ENCODE measurements around the gene LIFR. TPM values are rescaled to one million over a fixed set of nuclear protein-coding genes. Genes with fewer than 3 reads are reported as not detected.
"Not testable (repeated sequence)": the region's sequence is repeated elsewhere in the genome, so short reads cannot be mapped to it uniquely, and the experiment has no call there.

LIFR gene
- total and polyA plus RNA-seq, 10 donors: 6.8 to 191 (median 93.3) TPM

GRCh38 chr5:38519476-38519875 is 37.0 kb downstream of the LIFR start:
- H3K9me3 ChIP-seq: peaks cover 0 to 5% (median 0%) of the 10 kb centered on the region in 8 donors
- intact Hi-C loops (cut with DNase I; ENCODE audit: low total_unique reads): no loop called here

GRCh38 chr5:38518341-38518740 is 38.1 kb downstream of the LIFR start:
- peaks cover 0 to 22% (median 11%) of the 10 kb centered on the region in 6 donors for H3K36me3 ChIP-seq

More at GRCh38 chr5:38519476-38519875, 37.0 kb downstream of the LIFR start:
- Histone ChIP-seq H3K4me1 (no peaks in the 10 kb centered on the region), H3K36me3 (peaks cover 0 to 32% (median 11%) of the 10 kb centered on the region in 6 donors), H3K27ac (no peak overlapping the region), H3K4me3 (no peak overlapping the region), H3K27me3 (replicated peaks in 1 of 7) (peaks cover 0 to 33% (median 0%) of the 10 kb centered on the region in 7 donors)
- DNase-seq: no peak
- no peak for TF ChIP-seq POLR2A (IDR thresholded peaks at IDR 0.05)
- no peak for TF ChIP-seq POLR2AphosphoS5 (IDR thresholded peaks at IDR 0.05)
- no peak for TF ChIP-seq CTCF (IDR thresholded peaks at IDR 0.05 in 8 of 11, conservative IDR thresholded peaks at IDR 0.05 in 3 of 11)
- 85 to 100% (median 96%) methylated on average over 3 of the region's 3 CpGs for WGBS, 5 donors

GRCh38 chr5:38516649-38517048 is 39.8 kb downstream of the LIFR start:
- H3K36me3 ChIP-seq; H3K27ac ChIP-seq; H3K4me3 ChIP-seq; DNase-seq; intact Hi-C loops (cut with DNase I; ENCODE audit: low total_unique reads); H3K4me1 ChIP-seq; H3K9me3 ChIP-seq: not testable (repeated sequence)
- peaks cover 0 to 23% (median 0%) of the 10 kb centered on the region in 7 donors for H3K27me3 ChIP-seq (replicated peaks in 1 of 7)
- 93 to 98% (median 94%) methylated on average over 3 of the region's 3 CpGs for WGBS, 5 donors

More at GRCh38 chr5:38518341-38518740, 38.1 kb downstream of the LIFR start:
- Histone ChIP-seq H3K27me3 (replicated peaks in 1 of 7) (peaks cover 0 to 31% (median 0%) of the 10 kb centered on the region in 7 donors), H3K4me3 (no peak overlapping the region), H3K27ac (no peak overlapping the region), H3K4me1 (no peaks in the 10 kb centered on the region), H3K9me3 (peaks cover 0 to 5% (median 0%) of the 10 kb centered on the region in 8 donors)
- no peak for DNase-seq
- WGBS, 5 donors: 74 to 95% (median 81%) methylated on average over 1 of the region's 1 CpG
- intact Hi-C loops (cut with DNase I; ENCODE audit: low total_unique reads): no loop called here
- no peak for TF ChIP-seq POLR2A (IDR thresholded peaks at IDR 0.05)
- TF ChIP-seq CTCF (IDR thresholded peaks at IDR 0.05 in 8 of 11, conservative IDR thresholded peaks at IDR 0.05 in 3 of 11): no peak
- TF ChIP-seq POLR2AphosphoS5 (IDR thresholded peaks at IDR 0.05): no peak

- H3K27ac ChIP-seq: no peak overlapping the region
- no peak for DNase-seq
- peaks cover 0 to 19% (median 0%) of the 10 kb centered on the region in 7 donors for H3K27me3 ChIP-seq (replicated peaks in 1 of 7)
- H3K4me1 ChIP-seq: no peaks in the 10 kb centered on the region
- intact Hi-C loops (cut with DNase I; ENCODE audit: low total_unique reads): no loop called here
- no peak for TF ChIP-seq POLR2AphosphoS5 (IDR thresholded peaks at IDR 0.05)
- peak in 3 of 11 experiments; percentile 9 to 25 (median 10) for TF ChIP-seq CTCF (IDR thresholded peaks at IDR 0.05 in 8 of 11, conservative IDR thresholded peaks at IDR 0.05 in 3 of 11)
- TF ChIP-seq POLR2A (IDR thresholded peaks at IDR 0.05): no peak
- 46 to 63% (median 50%) methylated on average over 2 of the region's 2 CpGs for WGBS, 5 donors
- H3K36me3 ChIP-seq: peaks cover 0 to 9% (median 0%) of the 10 kb centered on the region in 6 donors
- H3K9me3 ChIP-seq: peaks cover 0 to 5% (median 0%) of the 10 kb centered on the region in 8 donors
- no peak overlapping the region for H3K4me3 ChIP-seq
Measured at GRCh38 chr5:38515646-38516045, 40.8 kb downstream of the LIFR start.
